Stimulated activated CD4-positive, alpha-beta T cell treated with anti-CD3 and anti-CD28 coated beads, Interleukin-15, amount 100 ng/mL, for 48 hours (primary cell): Measurements from ENCODE around the gene DACT2.
"Not testable (repeated sequence)": the region's sequence is repeated elsewhere in the genome, so short reads cannot be mapped to it uniquely, and the experiment has no call there.

ENCODE experiments used
- DNase-seq, 2 donors: peaks; one replicate each; pipeline ENCODE4 v3.0.0-alpha.2; 2020; ENCODE audit warnings: low read depth in 2 of 2

Gene DACT2, protein sequence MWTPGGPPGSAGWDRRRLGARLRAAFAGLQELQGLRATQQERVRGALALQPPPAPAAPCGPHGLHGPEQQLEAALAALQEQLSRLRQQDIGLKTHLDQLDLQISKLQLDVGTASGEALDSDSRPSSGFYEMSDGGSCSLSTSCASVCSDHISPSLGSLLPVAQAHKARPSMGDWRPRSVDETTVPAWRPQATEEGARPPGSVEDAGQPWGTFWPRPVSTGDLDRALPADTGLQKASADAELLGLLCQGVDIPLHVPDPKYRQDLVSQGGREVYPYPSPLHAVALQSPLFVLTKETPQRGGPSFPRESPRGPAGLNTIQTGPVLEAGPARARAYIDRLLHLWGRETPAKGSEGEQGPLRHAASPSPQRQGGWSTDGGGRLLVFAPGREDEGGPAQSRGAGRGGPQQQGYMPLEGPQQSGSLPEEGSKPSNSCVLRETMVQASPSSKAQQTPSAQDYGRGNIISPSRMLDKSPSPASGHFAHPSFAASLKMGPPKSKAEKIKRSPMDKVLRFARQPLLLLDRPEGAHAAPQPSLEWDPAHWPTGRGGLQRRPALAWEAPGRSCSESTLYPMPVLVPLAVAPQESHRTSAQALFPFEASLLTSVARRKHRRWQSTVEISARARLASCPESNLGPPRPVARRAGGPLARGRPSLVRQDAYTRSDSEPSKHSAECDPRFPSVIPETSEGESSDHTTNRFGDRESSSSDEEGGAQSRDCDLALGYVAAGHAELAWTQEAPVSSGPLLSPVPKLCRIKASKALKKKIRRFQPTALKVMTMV

DNA sequence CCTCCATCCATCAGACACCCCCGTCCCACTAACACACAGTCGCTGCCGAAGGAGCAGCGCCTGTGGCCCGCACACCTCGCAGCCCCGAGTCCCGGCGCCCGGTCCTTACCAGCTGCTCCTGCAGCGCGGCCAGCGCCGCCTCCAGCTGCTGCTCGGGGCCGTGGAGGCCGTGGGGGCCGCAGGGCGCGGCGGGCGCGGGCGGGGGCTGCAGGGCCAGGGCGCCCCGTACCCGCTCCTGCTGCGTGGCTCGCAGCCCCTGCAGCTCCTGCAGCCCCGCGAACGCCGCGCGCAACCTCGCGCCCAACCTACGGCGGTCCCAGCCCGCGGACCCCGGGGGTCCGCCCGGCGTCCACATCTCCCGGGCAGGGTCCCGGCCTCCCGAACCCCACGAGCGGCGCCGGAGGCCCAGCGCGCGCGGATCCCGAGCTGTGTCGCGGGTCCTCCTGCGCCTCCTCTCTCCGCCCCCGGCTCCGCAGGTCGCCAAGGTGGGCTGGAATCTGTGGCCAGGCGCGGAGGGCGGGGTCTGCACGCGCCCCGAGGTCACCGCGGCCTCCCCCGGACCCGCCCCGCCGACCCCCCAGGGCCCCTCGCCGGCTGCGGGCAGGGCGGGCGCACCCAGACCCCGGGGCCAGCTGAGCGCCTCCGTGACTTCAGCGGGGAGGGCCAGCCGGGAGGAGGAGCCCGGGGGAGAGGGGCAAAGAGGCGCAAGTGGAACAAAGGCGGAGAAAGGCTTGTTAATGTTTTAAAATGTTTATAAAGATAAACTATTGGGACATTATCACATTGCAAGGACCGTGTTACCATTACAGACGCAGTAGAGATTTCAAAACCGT, at the start of gene DACT2:
DACT2 (minus strand) TSS at position 499 of the 833 bp plus-strand sequence; CDS start at position 355, 144 bp downstream.
- DNase-seq: no peak

- DNase-seq: no peak
These were observed 49.4 kb upstream of the DACT2 start for GRCh38 chr6:168368936-168369335.

DNA sequence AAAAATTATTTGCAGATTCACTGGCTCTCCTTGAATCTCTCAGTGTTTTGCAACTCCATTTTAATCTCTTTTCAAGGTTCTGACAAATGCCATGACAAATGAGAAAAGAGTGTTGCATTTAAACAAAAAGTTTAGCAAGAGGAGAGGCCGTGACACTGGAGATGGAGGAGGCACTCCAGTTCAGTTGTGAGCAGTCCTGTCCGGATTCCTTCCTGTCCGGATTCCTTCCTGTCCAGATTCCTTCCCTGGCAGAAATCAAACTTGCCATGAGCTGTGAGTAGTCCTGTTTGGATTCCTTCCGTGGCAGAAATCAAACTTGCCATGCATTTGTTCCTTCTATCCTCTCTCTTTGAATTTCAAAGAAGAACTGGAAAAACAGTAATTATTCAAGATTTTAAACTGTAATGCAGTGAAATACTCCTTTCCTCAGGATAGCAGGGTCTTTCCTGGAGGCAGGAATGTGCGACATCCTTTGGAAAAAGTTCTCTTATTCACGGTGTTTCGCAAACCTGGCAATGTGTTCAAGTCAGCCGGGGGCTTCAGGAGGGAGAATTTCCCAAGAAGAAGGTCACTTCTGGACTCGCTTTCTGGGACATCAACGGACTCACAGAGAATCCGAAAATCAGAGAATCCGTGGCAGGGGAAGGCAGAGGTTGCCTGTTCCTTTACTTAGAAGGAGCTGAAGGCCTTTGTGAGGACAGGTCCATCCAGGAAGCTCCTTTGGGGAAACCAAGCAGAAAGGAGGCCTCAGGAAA, 48.7 kb upstream of the DACT2 start:
- DNase-seq: no peak

GRCh38 chr6:168367285-168367751, 47.7 kb upstream of the DACT2 start:
- no peak for DNase-seq

- no peak for DNase-seq
These were observed 46.9 kb upstream of the DACT2 start for GRCh38 chr6:168366473-168366872.

- DNase-seq: no peak
These were observed 46.0 kb upstream of the DACT2 start for GRCh38 chr6:168365422-168366165.

DNA sequence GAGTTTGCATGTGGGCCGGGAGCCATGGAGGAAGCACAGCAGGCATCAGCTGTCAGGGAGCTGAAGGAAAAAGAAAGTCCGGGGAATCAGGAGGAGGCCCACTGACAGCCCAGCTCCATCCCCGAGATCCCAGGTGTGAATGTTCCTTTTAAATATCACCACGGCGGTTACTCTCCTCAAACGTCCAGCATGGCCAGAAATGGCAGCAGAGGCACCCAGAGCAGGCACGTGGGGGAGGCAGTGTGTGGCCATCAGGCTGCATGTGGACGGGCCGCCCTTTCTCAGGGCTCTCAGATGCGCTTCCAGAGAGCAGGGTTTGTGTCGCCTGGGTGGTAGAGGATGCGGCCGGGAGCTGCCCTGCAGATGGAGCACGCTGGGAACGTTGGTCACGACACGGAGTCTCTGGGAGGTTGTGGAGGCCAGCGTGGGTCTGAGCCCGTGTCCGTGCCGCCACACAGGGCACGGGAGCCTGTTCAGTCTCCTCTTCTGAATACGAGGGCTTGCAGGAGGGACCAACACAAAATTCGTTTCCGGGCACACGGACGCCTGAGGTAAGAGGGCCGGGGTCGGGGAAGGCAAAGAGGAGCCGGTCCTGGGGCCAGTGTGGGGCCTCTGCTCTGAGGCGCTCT, 45.3 kb upstream of the DACT2 start:
- no peak for DNase-seq

GRCh38 chr6:168363811-168364792, 44.5 kb upstream of the DACT2 start:
- DNase-seq: no peak

DNA sequence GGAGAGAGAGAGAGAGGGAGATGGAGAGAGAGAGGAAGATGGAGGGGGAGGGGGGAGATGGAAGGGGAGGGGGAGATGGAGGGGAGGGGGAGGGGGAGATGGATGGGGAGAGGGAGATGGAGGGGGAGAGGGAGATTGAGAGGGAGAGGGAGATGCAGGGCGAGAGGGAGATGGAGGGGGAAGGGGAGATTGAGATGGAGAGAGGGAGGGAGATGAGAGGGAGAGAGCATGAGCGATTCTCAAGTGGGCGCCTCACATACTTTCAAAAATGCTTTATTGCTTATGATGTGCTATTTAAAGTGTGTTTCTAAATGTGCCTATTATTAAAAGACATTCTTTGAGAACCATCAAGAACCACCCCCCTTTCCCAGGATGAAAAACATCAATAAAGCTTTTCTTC, 43.7 kb upstream of the DACT2 start:
- no peak for DNase-seq

DNA sequence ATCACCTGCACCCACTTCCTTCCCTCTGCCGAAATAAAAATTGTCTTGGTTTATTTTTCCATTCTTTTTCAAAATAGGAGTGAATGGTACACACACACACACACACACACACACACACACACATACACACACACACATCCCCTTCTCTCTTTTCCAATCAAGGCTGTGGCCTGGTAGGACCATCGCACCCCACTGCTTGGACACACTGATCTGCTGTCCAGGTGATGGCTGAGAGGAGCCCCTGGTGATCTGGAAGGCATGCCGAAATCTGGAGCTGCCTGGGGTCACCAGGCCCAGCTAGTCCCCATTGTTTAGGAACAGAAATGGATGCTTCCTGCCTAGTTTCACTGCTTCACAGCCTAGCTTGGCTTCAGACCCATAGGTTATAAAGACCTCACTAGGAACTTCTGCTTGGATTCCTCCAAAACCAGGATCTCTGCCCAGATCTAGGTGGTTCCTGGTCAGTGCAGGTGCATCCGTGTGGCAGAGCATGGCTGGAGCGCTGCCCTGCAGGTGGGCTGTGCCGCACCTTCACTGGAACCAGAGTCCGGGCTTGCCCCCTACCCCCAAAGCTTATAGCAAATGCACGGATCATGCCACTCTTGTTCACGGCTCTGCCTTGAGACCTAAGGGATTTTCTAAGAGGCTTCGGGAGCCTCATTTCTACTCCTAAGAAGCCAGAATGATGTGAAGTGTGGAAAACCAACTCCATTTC, 42.9 kb upstream of the DACT2 start:
- no peak for DNase-seq

GRCh38 chr6:168361766-168362165, 42.2 kb upstream of the DACT2 start:
- no peak for DNase-seq

- DNase-seq: no peak
These were observed 40.2 kb upstream of the DACT2 start for GRCh38 chr6:168359794-168360193.

GRCh38 chr6:168358842-168359420, 39.4 kb upstream of the DACT2 start:
- DNase-seq: no peak

DNA sequence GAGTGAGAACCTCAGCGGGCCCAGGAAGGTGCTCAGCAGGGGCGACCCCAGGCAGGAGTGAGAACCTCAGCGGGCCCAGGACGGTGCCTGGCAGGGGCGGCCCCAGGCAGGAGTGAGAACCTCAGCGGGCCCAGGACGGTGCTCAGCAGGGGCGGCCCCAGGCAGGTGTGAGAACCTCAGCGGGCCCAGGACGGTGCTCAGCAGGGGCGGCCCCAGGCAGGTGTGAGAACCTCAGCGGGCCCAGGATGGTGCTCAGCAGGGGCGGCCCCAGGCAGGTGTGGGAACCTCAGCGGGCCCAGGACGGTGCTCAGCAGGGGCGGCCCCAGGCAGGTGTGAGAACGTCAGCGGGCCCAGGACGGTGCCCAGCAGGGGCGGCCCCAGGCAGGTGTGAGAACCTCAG, 37.3 kb upstream of the DACT2 start:
- not testable (repeated sequence) for DNase-seq

GRCh38 chr6:168355716-168356522, 36.3 kb upstream of the DACT2 start:
- DNase-seq: peak in 1 of 2 donors; percentile 19

DNA sequence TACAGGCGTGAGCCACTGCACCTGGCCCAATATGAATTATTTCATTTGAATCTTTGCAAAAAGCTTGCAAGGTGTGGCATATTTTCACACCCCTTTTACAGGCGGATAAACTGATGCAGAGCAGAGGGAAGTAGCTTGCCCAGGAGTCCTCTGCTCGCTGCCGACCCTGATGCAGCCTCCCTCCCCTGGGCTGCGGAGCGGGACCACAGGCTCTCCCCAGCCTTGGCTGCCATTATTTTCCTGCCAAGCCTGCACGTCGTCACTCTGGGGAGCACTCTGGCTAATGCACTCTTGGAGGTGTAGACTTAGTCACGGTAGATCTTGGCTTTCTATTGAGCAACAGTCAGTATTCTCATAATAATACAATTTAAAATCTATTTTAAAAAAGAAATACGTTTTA, 34.8 kb upstream of the DACT2 start:
- DNase-seq: no peak

- DNase-seq: no peak
These were observed 33.5 kb upstream of the DACT2 start for GRCh38 chr6:168353041-168353440.
